NB4 (cell line): ENCODE results near the gene USH2A.

Source experiments
- DNase-seq: peaks from one replicate; pipeline ENCODE4 v3.0.0; 2010; ENCODE audit warnings: low read depth
- H3K4me3 ChIP-seq: one replicate; pipeline ENCODE4 v1.5.1; 2011; ENCODE audit warnings: mild to moderate bottlenecking, low read depth, low read length, moderate library complexity
- CTCF ChIP-seq: IDR thresholded peaks from one replicate; pipeline ENCODE4 v1.5.1; 2012; ENCODE audit warnings: low read depth, low read length
- MAX ChIP-seq: IDR thresholded peaks from 2 replicates; pipeline ENCODE4 v1.6.1; 2011; ENCODE audit warnings: low read depth, low read length
- MYC ChIP-seq: IDR thresholded peaks from 2 replicates; pipeline ENCODE4 v1.6.1; 2011; ENCODE audit warnings: low read depth, low read length
- POLR2A ChIP-seq: IDR thresholded peaks from 2 replicates; pipeline ENCODE4 v1.6.1; 2011; ENCODE audit warnings: mild to moderate bottlenecking; ENCODE audit not compliant: insufficient read length; ENCODE audit errors: extremely low read depth

USH2A gene

GRCh38 chr1:216387782-216388181, 35.5 kb downstream of the USH2A start:
- DNase-seq = no peak
- H3K4me3 ChIP-seq = no peak overlapping the region
- TF ChIP-seq CTCF (no peak), MAX (no peak), POLR2A (no peak), MYC (no peak)

- no peak for DNase-seq
- TF ChIP-seq MAX (no peak), POLR2A (no peak), CTCF (no peak), MYC (no peak)
- H3K4me3 ChIP-seq = no peak overlapping the region
Observed at GRCh38 chr1:216379441-216379840, 43.8 kb downstream of the USH2A start.

- no peak for DNase-seq
- TF ChIP-seq CTCF (no peak), POLR2A (no peak), MYC (no peak), MAX (no peak)
- no peak overlapping the region for H3K4me3 ChIP-seq
Observed at GRCh38 chr1:216368249-216368648, 55.0 kb downstream of the USH2A start.

GRCh38 chr1:216366979-216367378, 56.3 kb downstream of the USH2A start:
- no peak overlapping the region for H3K4me3 ChIP-seq
- TF ChIP-seq POLR2A (no peak), CTCF (no peak), MYC (no peak), MAX (no peak)
- no peak for DNase-seq

GRCh38 chr1:216356945-216357344, 66.3 kb downstream of the USH2A start:
- DNase-seq = no peak
- no peak for TF ChIP-seq POLR2A
- TF ChIP-seq MYC = no peak
- TF ChIP-seq MAX = no peak
- no peak for TF ChIP-seq CTCF
- H3K4me3 ChIP-seq = no peak overlapping the region

GRCh38 chr1:216350186-216350585, 73.1 kb downstream of the USH2A start:
- H3K4me3 ChIP-seq = no peak overlapping the region
- DNase-seq = no peak
- no peak for TF ChIP-seq MAX
- no peak for TF ChIP-seq POLR2A
- TF ChIP-seq CTCF = no peak
- no peak for TF ChIP-seq MYC
